Liver (tissue), 9 donors: ENCODE results near the gene EXTL1. TPM values are rescaled to one million over a fixed set of nuclear protein-coding genes. Genes with fewer than 3 reads are reported as not detected.

Source experiments
- DNase-seq: peaks from one replicate; pipeline ENCODE4 v3.0.0-alpha.2; 2017; ENCODE audit warnings: low spot score
- H3K27ac ChIP-seq, 2 donors: one replicate each; pipeline ENCODE4 v1.7.0; 2013; ENCODE audit warnings: inconsistent platforms in 2 of 2, low read length in 2 of 2, control low read depth in 1 of 2, low read depth in 1 of 2, mild to moderate bottlenecking in 1 of 2
- H3K27me3 ChIP-seq, 4 donors: one replicate each; pipeline versions ENCODE4 v1.6.1 to v1.7.0; 2013; ENCODE audit warnings: low read length in 3 of 4, inconsistent platforms in 1 of 4, mild to moderate bottlenecking in 1 of 4, moderate library complexity in 1 of 4; ENCODE audit not compliant: control insufficient read depth in 4 of 4, insufficient read depth in 4 of 4
- H3K36me3 ChIP-seq, 4 donors: one replicate each; pipeline versions ENCODE4 v1.6.1 to v1.7.0; 2013; ENCODE audit warnings: low read length in 3 of 4, mild to moderate bottlenecking in 3 of 4, low read depth in 1 of 4, moderate library complexity in 1 of 4; ENCODE audit not compliant: control insufficient read depth in 4 of 4, insufficient read depth in 3 of 4
- H3K4me1 ChIP-seq, 4 donors: one replicate each; pipeline versions ENCODE4 v1.6.1 to v1.7.0; 2013; ENCODE audit warnings: low read length in 3 of 4, mild to moderate bottlenecking in 3 of 4, moderate library complexity in 1 of 4; ENCODE audit not compliant: control insufficient read depth in 4 of 4, insufficient read depth in 4 of 4
- H3K4me3 ChIP-seq, 3 donors: one replicate each; pipeline versions ENCODE4 v1.6.1 to v1.7.0; 2013; ENCODE audit warnings: low read length in 3 of 3, control low read depth in 1 of 3, low read depth in 1 of 3, mild to moderate bottlenecking in 1 of 3
- H3K9ac ChIP-seq, 2 donors: one replicate each; pipeline ENCODE4 v1.7.0; 2013; ENCODE audit warnings: low read length in 2 of 2, mild to moderate bottlenecking in 2 of 2, moderate library complexity in 2 of 2, control low read depth in 1 of 2, low read depth in 1 of 2
- H3K9me3 ChIP-seq, 4 donors: one replicate each; pipeline versions ENCODE4 v1.6.1 to v1.7.0; 2013; ENCODE audit warnings: low read length in 3 of 4; ENCODE audit not compliant: control insufficient read depth in 4 of 4
- CTCF ChIP-seq: fragments of 150-350 bp; IDR thresholded peaks from 2 replicates; pipeline ENCODE4 v1.5.1; 2017; ENCODE audit warnings: improper control_type of control experiment, low read depth, low read length; ENCODE audit not compliant: missing input control
- EGR1 ChIP-seq, 2 donors: IDR thresholded peaks; 2 replicates each; pipeline ENCODE4 v1.6.1; 2016 to 2018; ENCODE audit warnings: antibody characterized with exemption in 2 of 2, low read depth in 2 of 2
- FOXA1 ChIP-seq: IDR thresholded peaks from 2 replicates; pipeline ENCODE4 v1.6.1; 2016; ENCODE audit warnings: antibody characterized with exemption
- FOXA2 ChIP-seq: IDR thresholded peaks from 2 replicates; pipeline ENCODE4 v1.6.1; 2016; ENCODE audit warnings: antibody characterized with exemption
- GABPA ChIP-seq, 2 donors: IDR thresholded peaks in 1 of 2; conservative IDR thresholded peaks in 1 of 2; 2 replicates each; pipeline ENCODE4 v1.6.1; 2016; ENCODE audit warnings: antibody characterized with exemption in 2 of 2, mild to moderate bottlenecking in 1 of 2, moderate library complexity in 1 of 2
- HNF4A ChIP-seq, 2 donors: conservative IDR thresholded peaks; 2 replicates each; pipeline ENCODE4 v1.6.1; 2016; ENCODE audit warnings: antibody characterized with exemption in 2 of 2, mild to moderate bottlenecking in 2 of 2
- JUND ChIP-seq, 2 donors: IDR thresholded peaks; 2 replicates each; pipeline ENCODE4 v1.6.1; 2016; ENCODE audit warnings: antibody characterized with exemption in 2 of 2
- MAX ChIP-seq: IDR thresholded peaks from 2 replicates; pipeline ENCODE4 v1.6.1; 2016; ENCODE audit warnings: antibody characterized with exemption
- NR2F2 ChIP-seq: IDR thresholded peaks from 2 replicates; pipeline ENCODE4 v1.6.1; 2016; ENCODE audit warnings: antibody characterized with exemption
- RAD21 ChIP-seq, 2 donors: IDR thresholded peaks; 2 replicates each; pipeline ENCODE4 v1.6.1; 2016; ENCODE audit warnings: antibody characterized with exemption in 2 of 2, mild to moderate bottlenecking in 2 of 2
- RXRA ChIP-seq, 2 donors: IDR thresholded peaks; 2 replicates each; pipeline ENCODE4 v1.6.1; 2017 to 2018; ENCODE audit warnings: antibody characterized with exemption in 2 of 2, mild to moderate bottlenecking in 1 of 2
- SP1 ChIP-seq: IDR thresholded peaks from 2 replicates; pipeline ENCODE4 v1.6.1; 2018; ENCODE audit warnings: antibody characterized with exemption, mild to moderate bottlenecking
- TAF1 ChIP-seq: conservative IDR thresholded peaks from 2 replicates; pipeline ENCODE4 v1.6.1; 2016; ENCODE audit warnings: antibody characterized with exemption, mild to moderate bottlenecking
- YY1 ChIP-seq: IDR thresholded peaks from 2 replicates; pipeline ENCODE4 v1.6.1; 2016; ENCODE audit warnings: antibody characterized with exemption, mild to moderate bottlenecking
- WGBS: extraction: QIAGEN DNeasy Blood & Tissue Kit; methylation state at CpG from one replicate; pipeline ENCODE4 v1.1.7; 2013; 5-methylcytosine and 5-hydroxymethylcytosine counted together
- polyA plus RNA-seq, 2 donors: library from polyadenylated mRNA; stranded (reverse) in 1 of 2; unstranded in 1 of 2; fragments of 200-250 nt in 1 of 2; fragments of >200 nt in 1 of 2; fragmentation: Nextera tagmentation in 1 of 2; extraction: Ambion mirVana in 1 of 2; gene quantifications; one replicate each; pipeline versions ENCODE4 v1.2.1 to v1.2.3, GENCODE V29; 2013 to 2015
- total RNA-seq, 2 donors: library from RNA; depleted of rRNA; stranded (reverse); fragments of >200 nt; gene quantifications; one replicate each; pipeline ENCODE4 v1.2.3, GENCODE V29; 2014
- TF ChIP-seq, protein P1 (sequence below): IDR thresholded peaks from 2 replicates; pipeline ENCODE4 v1.6.1; 2016; ENCODE audit warnings: antibody characterized with exemption
- donor health status: healthy.
- donor health status: healthy.
- donor health status: healthy.
- donor health status: healthy.
- donor health status: healthy.

EXTL1 gene
- total and polyA plus RNA-seq, 4 donors = under 0.01 TPM; not detected in 3

GRCh38 chr1:25978403-25978802 is 43.2 kb upstream of the EXTL1 start:
- DNase-seq = no peak
- no peak overlapping the region for H3K9ac ChIP-seq
- peaks cover 14 to 59% (median 39%) of the 10 kb centered on the region in 4 donors for H3K36me3 ChIP-seq
- no peaks in the 10 kb centered on the region for H3K27me3 ChIP-seq
- H3K9me3 ChIP-seq = no peaks in the 10 kb centered on the region
- H3K27ac ChIP-seq = no peak overlapping the region
- WGBS = 86% methylated on average over 2 of the region's 2 CpGs
- no peak overlapping the region for H3K4me3 ChIP-seq
- H3K4me1 ChIP-seq = no peaks in the 10 kb centered on the region
- no peak for TF ChIP-seq SP1
- TF ChIP-seq RXRA (IDR thresholded peaks at IDR 0.05) = no peak
- TF ChIP-seq MAX = no peak
- no peak for TF ChIP-seq FOXA1
- no peak for TF ChIP-seq EGR1 (IDR thresholded peaks at IDR 0.05; ENCODE audit: low read depth in 2 of 2)
- no peak for TF ChIP-seq NR2F2
- no peak for TF ChIP-seq HNF4A (conservative IDR thresholded peaks at IDR 0.05)
- TF ChIP-seq JUND (IDR thresholded peaks at IDR 0.05) = no peak
- TF ChIP-seq FOXA2 = no peak
- no peak for TF ChIP-seq CTCF
- TF ChIP-seq GABPA (IDR thresholded peaks at IDR 0.05 in 1 of 2, conservative IDR thresholded peaks at IDR 0.05 in 1 of 2) = no peak

GRCh38 chr1:25979210-25979609 is 42.4 kb upstream of the EXTL1 start:
- Histone ChIP-seq H3K27me3 (no peaks in the 10 kb centered on the region), H3K4me1 (no peaks in the 10 kb centered on the region), H3K4me3 (no peak overlapping the region), H3K9me3 (no peaks in the 10 kb centered on the region), H3K36me3 (peaks cover 13 to 59% (median 38%) of the 10 kb centered on the region in 4 donors), H3K9ac (no peak overlapping the region), H3K27ac (no peak overlapping the region)
- TF ChIP-seq YY1 (no peak), RXRA (IDR thresholded peaks at IDR 0.05) (no peak), TAF1 (no peak), MAX (no peak), SP1 (no peak), EGR1 (IDR thresholded peaks at IDR 0.05; ENCODE audit: low read depth in 2 of 2) (no peak), CTCF (no peak), GABPA (IDR thresholded peaks at IDR 0.05 in 1 of 2, conservative IDR thresholded peaks at IDR 0.05 in 1 of 2) (no peak), JUND (IDR thresholded peaks at IDR 0.05) (no peak), RAD21 (IDR thresholded peaks at IDR 0.05) (no peak)
- TF ChIP-seq, protein P1, sequence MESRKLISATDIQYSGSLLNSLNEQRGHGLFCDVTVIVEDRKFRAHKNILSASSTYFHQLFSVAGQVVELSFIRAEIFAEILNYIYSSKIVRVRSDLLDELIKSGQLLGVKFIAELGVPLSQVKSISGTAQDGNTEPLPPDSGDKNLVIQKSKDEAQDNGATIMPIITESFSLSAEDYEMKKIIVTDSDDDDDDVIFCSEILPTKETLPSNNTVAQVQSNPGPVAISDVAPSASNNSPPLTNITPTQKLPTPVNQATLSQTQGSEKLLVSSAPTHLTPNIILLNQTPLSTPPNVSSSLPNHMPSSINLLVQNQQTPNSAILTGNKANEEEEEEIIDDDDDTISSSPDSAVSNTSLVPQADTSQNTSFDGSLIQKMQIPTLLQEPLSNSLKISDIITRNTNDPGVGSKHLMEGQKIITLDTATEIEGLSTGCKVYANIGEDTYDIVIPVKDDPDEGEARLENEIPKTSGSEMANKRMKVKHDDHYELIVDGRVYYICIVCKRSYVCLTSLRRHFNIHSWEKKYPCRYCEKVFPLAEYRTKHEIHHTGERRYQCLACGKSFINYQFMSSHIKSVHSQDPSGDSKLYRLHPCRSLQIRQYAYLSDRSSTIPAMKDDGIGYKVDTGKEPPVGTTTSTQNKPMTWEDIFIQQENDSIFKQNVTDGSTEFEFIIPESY = no peak
- 80% methylated on average over 7 of the region's 7 CpGs for WGBS
- no peak for DNase-seq
